Heart right ventricle (tissue), 16 donors: ENCODE data around the gene IKZF2. TPM values are rescaled to one million over a fixed set of nuclear protein-coding genes. Genes with fewer than 3 reads are reported as not detected.

Experiments used
- ATAC-seq, 8 donors: fragments of 200-7000 bp; cut with Tn5 transposase; one replicate each; pipeline ENCODE4 v1.9.1; 2020; ENCODE audit warnings: mild to moderate bottlenecking in 8 of 8, moderate library complexity in 8 of 8, moderate number of reproducible peaks in 1 of 8
- DNase-seq, 2 donors: peaks; one replicate each; pipeline ENCODE4 v3.0.0-alpha.2; 2020
- H3K27ac ChIP-seq, 10 donors: fragments of 200-600 bp; sonication (generic) in 2 of 10; one replicate each; pipeline versions ENCODE4 v1.5.0 to v1.8.0; 2020 to 2022; ENCODE audit warnings: mild to moderate bottlenecking in 3 of 10
- H3K27me3 ChIP-seq, 7 donors: fragments of 200-600 bp; one replicate each; pipeline ENCODE4 v1.8.0; 2021 to 2022; ENCODE audit warnings: mild to moderate bottlenecking in 2 of 7
- H3K36me3 ChIP-seq, 9 donors: fragments of 200-600 bp; sonication (generic) in 1 of 9; one replicate each; pipeline versions ENCODE4 v1.5.0 to v1.8.0; 2020 to 2022; ENCODE audit warnings: mild to moderate bottlenecking in 2 of 9
- H3K4me1 ChIP-seq, 9 donors: fragments of 200-600 bp; sonication (generic) in 1 of 9; one replicate each; pipeline versions ENCODE4 v1.5.0 to v1.8.0; 2020 to 2022; ENCODE audit warnings: mild to moderate bottlenecking in 4 of 9
- H3K4me3 ChIP-seq, 10 donors: fragments of 200-600 bp; sonication (generic) in 2 of 10; one replicate each; pipeline versions ENCODE4 v1.5.0 to v1.8.0; 2020 to 2022; ENCODE audit warnings: mild to moderate bottlenecking in 7 of 10, moderate library complexity in 2 of 10
- H3K9me3 ChIP-seq, 11 donors: fragments of 200-600 bp in 10 of 11; sonication (generic) in 2 of 11; one replicate each; pipeline versions ENCODE4 v1.5.0 to v1.8.0; 2013 to 2022; ENCODE audit warnings: mild to moderate bottlenecking in 2 of 11, control low read depth in 1 of 11, moderate library complexity in 1 of 11
- WGBS, 2 donors: extraction: QIAGEN DNeasy Blood & Tissue Kit; methylation state at CpG; one replicate each; pipeline ENCODE4 v1.1.7; 2013; ENCODE audit warnings: inconsistent platforms in 1 of 2; 5-methylcytosine and 5-hydroxymethylcytosine counted together
- intact Hi-C, 10 donors: fragments of 100-400 bp; cut with DNase I; formaldehyde crosslinking; loops; one replicate each; pipeline versions ENCODE4 v1.11.1 to v1.14.2; 2022
- polyA plus RNA-seq, 2 donors: library from polyadenylated mRNA; stranded (reverse); fragments of 200-250 nt; gene quantifications; one replicate each; pipeline ENCODE4 v1.2.3, GENCODE V29; 2013
- total RNA-seq, 10 donors: library from RNA; stranded (reverse); fragmentation: NEBNext Ultra II Directional in 3 of 10; extraction: Animal tissue kit (Norgen Biotek cat#: 25700) in 3 of 10; gene quantifications; one replicate each; pipeline versions ENCODE4 v1.2.1 to v1.2.4, GENCODE V29; 2021 to 2023
- TF ChIP-seq, protein P1 (sequence below), 9 donors: fragments of 200-600 bp; sonication (generic) in 2 of 9; IDR thresholded peaks; one replicate each; pipeline versions ENCODE4 v1.5.0 to v1.8.0; 2021 to 2022; ENCODE audit warnings: antibody characterized with exemption in 9 of 9, mild to moderate bottlenecking in 5 of 9, moderate library complexity in 1 of 9
- donor health status: Arrhythmogenic right ventricular cardiomyopathy.
- donor health status: ischemic (EF 13 %, LVEDD 7.1; RV severe dilation, severe dysfunction).
- donor health status: healthy with polysubstance abuse.
- donor health status: DM: no; HTN: yes; CAD: no.
- donor health status: DM: no; HTN: no; CAD: no.
- donor health status: ischemic (EF 25% LVEDD 6.9; RV normal size, moderate dysfunction).
- donor health status: ischemic (EF 25% LVEDD 5.7; RV mildly dilated, moderate dysfunction).
- donor health status: healthy.
- donor health status: DM: yes; HTN: yes; CAD: no.
- donor health status: Ischemic cardiomyopathy.
- donor health status: ischemic (EF 35%, LVEDD 5.7; RV mildly dilated, moderate dysfunction).
- donor health status: nonischemic (EF 11% LVEDD 7.7; RV severe dilation, severe dysfunction).
- donor health status: DM: yes; HTN: yes; CAD: no.
- donor health status: PGD.
- donor health status: ischemic (EF 29% LVEDD 5.4; RV normal size, mild dysfunction).
- donor health status: nonischemic (EF 23%, LVEDD 6.1; RV moderate dilation, normal function).

Gene IKZF2
- total and polyA plus RNA-seq, 12 donors: 0.36 to 8.1 (median 5.9) TPM

DNA sequence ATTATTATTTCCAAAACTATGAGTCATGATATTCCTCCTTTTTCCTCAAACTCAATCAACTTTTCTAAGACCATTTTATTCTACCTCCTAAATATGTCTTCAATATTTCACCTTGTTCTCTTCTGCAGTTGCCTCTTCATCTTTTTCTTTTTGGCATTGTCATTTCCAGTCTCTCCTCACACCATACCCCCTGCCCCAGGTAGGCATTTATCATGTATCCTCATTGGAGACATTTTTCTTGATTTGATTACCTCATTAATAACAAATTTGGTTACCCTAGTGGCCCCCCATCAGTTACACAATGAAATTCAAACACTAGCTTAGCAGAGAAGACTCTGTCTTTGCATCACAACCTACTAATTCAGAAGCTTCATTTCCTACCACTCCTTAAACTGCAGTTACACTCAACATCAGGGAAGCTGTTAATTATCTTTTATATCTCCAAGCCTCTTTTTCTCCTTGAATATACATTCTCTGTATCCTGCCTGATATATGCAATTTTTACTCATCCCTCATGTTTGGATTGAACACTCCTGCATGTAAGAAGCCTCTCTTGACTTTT is 133.0 kb downstream of the IKZF2 start:
- intact Hi-C loops: no loop called here
- Histone ChIP-seq H3K9me3 (no peaks in the 10 kb centered on the region), H3K27ac (no peak overlapping the region), H3K27me3 (no peaks in the 10 kb centered on the region), H3K36me3 (peaks cover 0 to 22% (median 0%) of the 10 kb centered on the region in 9 donors), H3K4me1 (peaks cover 0 to 3% (median 0%) of the 10 kb centered on the region in 9 donors), H3K4me3 (no peak overlapping the region)
- DNase-seq: no peak
- TF ChIP-seq, protein P1, sequence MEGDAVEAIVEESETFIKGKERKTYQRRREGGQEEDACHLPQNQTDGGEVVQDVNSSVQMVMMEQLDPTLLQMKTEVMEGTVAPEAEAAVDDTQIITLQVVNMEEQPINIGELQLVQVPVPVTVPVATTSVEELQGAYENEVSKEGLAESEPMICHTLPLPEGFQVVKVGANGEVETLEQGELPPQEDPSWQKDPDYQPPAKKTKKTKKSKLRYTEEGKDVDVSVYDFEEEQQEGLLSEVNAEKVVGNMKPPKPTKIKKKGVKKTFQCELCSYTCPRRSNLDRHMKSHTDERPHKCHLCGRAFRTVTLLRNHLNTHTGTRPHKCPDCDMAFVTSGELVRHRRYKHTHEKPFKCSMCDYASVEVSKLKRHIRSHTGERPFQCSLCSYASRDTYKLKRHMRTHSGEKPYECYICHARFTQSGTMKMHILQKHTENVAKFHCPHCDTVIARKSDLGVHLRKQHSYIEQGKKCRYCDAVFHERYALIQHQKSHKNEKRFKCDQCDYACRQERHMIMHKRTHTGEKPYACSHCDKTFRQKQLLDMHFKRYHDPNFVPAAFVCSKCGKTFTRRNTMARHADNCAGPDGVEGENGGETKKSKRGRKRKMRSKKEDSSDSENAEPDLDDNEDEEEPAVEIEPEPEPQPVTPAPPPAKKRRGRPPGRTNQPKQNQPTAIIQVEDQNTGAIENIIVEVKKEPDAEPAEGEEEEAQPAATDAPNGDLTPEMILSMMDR (IDR thresholded peaks at IDR 0.05): no peak
- ATAC-seq: no peak

GRCh38 chr2:213017404-213017803 is 134.0 kb downstream of the IKZF2 start:
- intact Hi-C loops: no loop called here
- TF ChIP-seq, protein P1 (IDR thresholded peaks at IDR 0.05): no peak
- Histone ChIP-seq H3K9me3 (no peaks in the 10 kb centered on the region), H3K27ac (no peak overlapping the region), H3K27me3 (no peaks in the 10 kb centered on the region), H3K4me3 (no peak overlapping the region), H3K36me3 (peaks cover 0 to 22% (median 0%) of the 10 kb centered on the region in 9 donors), H3K4me1 (no peaks in the 10 kb centered on the region)
- WGBS, 2 donors: 90 to 92% methylated on average over 1 of the region's 1 CpG
- ATAC-seq (no peak), DNase-seq (no peak)

DNA sequence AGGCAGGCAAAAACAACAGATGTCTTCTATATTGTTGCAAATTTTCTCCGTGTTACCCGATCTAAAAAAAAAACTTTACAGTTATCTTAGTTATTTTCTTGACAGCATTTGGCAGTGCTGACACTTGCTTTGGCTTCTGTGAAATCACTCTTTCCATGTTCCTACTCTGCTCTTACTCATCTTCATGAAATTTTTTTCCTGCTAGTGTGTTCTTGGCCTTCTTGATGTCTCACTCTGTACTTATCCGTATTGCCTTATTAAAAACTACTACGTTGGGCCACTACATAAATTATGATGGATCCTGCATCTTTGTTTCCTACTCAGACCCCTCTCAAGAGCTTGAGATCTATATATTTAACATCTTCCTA is 134.4 kb downstream of the IKZF2 start:
- Histone ChIP-seq H3K4me3 (no peak overlapping the region), H3K27ac (no peak overlapping the region), H3K36me3 (peaks cover 0 to 22% (median 0%) of the 10 kb centered on the region in 9 donors), H3K27me3 (no peaks in the 10 kb centered on the region), H3K9me3 (no peaks in the 10 kb centered on the region), H3K4me1 (no peaks in the 10 kb centered on the region)
- no peak for DNase-seq
- ATAC-seq: no peak
- intact Hi-C loops: no loop called here
- 69 to 73% methylated on average over 4 of the region's 4 CpGs for WGBS, 2 donors
- TF ChIP-seq, protein P1 (IDR thresholded peaks at IDR 0.05): no peak

DNA sequence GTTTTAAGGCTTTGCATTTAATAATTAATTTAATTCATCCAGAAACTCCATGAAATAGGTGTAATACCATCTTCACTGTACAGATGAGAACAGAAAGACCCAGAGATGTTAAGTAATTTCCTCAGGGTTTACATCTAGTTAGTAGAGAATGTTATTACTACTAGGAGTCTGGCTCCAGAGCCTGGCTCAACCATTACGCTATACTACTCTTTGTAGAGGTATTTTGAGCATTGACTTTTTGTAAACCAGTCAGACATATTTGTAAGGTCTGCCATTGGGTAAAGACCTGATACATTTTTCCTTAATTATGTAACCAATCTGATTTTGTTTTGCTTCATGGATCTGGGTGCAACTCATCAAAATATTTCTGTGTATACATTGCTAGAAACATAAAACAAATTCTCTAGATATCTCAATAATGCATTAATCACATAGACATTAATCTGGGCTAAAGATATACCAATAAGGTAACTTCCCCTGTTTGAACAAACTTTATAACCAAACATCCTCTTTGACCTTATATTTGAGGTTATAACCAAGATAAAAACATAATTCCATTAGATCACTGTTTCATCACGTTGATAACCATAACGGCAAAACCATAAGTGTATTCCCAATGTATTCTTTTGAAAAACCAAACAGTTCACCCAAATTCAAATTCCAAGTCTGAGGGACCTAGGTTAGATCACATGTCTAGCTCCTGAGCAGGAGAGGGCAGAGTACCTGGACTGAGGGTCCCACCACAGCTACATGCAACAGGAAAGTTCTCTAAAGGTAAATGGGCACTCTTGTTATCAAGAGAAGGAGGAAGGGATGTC is 135.0 kb downstream of the IKZF2 start:
- Histone ChIP-seq H3K9me3 (no peaks in the 10 kb centered on the region), H3K4me1 (no peaks in the 10 kb centered on the region), H3K27ac (no peak overlapping the region), H3K4me3 (no peak overlapping the region), H3K27me3 (no peaks in the 10 kb centered on the region), H3K36me3 (peaks cover 0 to 20% (median 0%) of the 10 kb centered on the region in 9 donors)
- 90 to 93% methylated on average over 3 of the region's 3 CpGs for WGBS, 2 donors
- DNase-seq (no peak), ATAC-seq (no peak)
- intact Hi-C loops: no loop called here
- TF ChIP-seq, protein P1 (IDR thresholded peaks at IDR 0.05): no peak
